GM21528 (cell line): ENCODE results near the gene GNAT1.
"Not testable (repeated sequence)": the region's sequence is repeated elsewhere in the genome, so short reads cannot be mapped to it uniquely, and the experiment has no call there.

Source experiments
- ATAC-seq: cut with Tn5 transposase; IDR thresholded peaks from one replicate; pipeline ENCODE4 v1.9.1; 2021; ENCODE audit warnings: mild to moderate bottlenecking, moderate library complexity; ENCODE audit not compliant: unreplicated experiment, low FRiP score

The GNAT1 gene

GRCh38 chr3:50237133-50237651 lies 45.8 kb downstream of the GNAT1 start:
- no peak for ATAC-seq

GRCh38 chr3:50237754-50238548 lies 46.5 kb downstream of the GNAT1 start:
- ATAC-seq: peak; percentile 38

- ATAC-seq: no peak
Observed at GRCh38 chr3:50238549-50239026, 47.2 kb downstream of the GNAT1 start.

GRCh38 chr3:50239649-50240048 lies 48.2 kb downstream of the GNAT1 start:
- no peak for ATAC-seq

GRCh38 chr3:50241163-50241562 lies 49.8 kb downstream of the GNAT1 start:
- ATAC-seq: no peak

GRCh38 chr3:50241713-50242380 lies 50.4 kb downstream of the GNAT1 start:
- ATAC-seq: no peak

GRCh38 chr3:50242381-50242770 lies 51.0 kb downstream of the GNAT1 start:
- no peak for ATAC-seq

- no peak for ATAC-seq
Observed at GRCh38 chr3:50242851-50243542, 51.6 kb downstream of the GNAT1 start.

- ATAC-seq: no peak
Observed at GRCh38 chr3:50243543-50243895, 52.1 kb downstream of the GNAT1 start.

GRCh38 chr3:50244813-50245212 lies 53.4 kb downstream of the GNAT1 start:
- ATAC-seq: not testable (repeated sequence)

- ATAC-seq: no peak
Observed at GRCh38 chr3:50245251-50245745, 53.9 kb downstream of the GNAT1 start.

GRCh38 chr3:50245831-50246516 lies 54.6 kb downstream of the GNAT1 start:
- ATAC-seq: peak; percentile 65

GRCh38 chr3:50246517-50246954 lies 55.1 kb downstream of the GNAT1 start:
- ATAC-seq: peak; percentile 43
